Measurements from ENCODE around the gene BAG5. TPM values are rescaled to one million over a fixed set of nuclear protein-coding genes. Genes with fewer than 3 reads are reported as not detected.
"Not testable (repeated sequence)": the region's sequence is repeated elsewhere in the genome, so short reads cannot be mapped to it uniquely, and the experiment has no call there.

Gene BAG5
- total and polyA plus RNA-seq, 8 donors, result 22.7 to 32.1 (median 25.9) TPM

DNA sequence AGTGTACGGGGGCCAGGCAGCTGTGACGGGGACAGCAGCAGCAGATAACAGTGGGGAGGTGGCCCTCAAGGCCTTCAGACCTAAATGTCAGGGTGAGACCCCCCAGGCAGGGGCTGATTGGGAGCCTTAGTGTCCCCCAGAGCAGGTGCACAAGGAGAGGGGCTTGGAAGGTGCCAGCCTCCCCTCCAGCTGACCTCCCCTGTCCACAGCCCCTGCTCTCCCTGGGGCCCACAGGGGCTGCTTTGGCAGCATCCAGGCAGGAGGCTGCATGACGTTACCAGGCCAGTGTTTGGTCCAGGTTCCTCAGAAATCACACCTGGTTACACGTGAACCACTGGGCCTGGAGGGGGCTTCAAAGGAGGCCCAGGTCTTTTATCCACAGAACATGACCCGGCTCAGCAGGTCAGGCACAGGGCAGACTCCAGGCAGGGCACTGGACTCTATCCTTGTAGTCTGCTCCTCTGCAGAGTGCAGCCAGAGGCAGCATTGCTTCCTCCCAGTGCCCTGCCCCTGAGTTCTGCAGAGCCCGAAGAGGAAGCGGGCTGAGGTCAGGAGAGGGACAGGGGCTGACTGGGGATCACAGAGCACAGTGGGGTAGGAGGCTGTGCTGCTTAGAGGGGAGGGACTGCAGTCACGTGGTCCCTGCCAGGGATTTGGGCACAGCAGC lies 36.1 kb downstream of the BAG5 start:
- Histone ChIP-seq H3K36me3 (peaks cover 0 to 11% of the 10 kb centered on the region in 2 donors), H3K27me3 (peaks cover 8 to 34% of the 10 kb centered on the region in 2 donors), H3K4me3 (no peak overlapping the region), H3K9me3 (no peaks in the 10 kb centered on the region), H3K27ac (no peak overlapping the region), H3K4me1 (peaks cover 19 to 67% of the 10 kb centered on the region in 2 donors)
- DNase-seq, result no peak
- TF ChIP-seq, protein P1, sequence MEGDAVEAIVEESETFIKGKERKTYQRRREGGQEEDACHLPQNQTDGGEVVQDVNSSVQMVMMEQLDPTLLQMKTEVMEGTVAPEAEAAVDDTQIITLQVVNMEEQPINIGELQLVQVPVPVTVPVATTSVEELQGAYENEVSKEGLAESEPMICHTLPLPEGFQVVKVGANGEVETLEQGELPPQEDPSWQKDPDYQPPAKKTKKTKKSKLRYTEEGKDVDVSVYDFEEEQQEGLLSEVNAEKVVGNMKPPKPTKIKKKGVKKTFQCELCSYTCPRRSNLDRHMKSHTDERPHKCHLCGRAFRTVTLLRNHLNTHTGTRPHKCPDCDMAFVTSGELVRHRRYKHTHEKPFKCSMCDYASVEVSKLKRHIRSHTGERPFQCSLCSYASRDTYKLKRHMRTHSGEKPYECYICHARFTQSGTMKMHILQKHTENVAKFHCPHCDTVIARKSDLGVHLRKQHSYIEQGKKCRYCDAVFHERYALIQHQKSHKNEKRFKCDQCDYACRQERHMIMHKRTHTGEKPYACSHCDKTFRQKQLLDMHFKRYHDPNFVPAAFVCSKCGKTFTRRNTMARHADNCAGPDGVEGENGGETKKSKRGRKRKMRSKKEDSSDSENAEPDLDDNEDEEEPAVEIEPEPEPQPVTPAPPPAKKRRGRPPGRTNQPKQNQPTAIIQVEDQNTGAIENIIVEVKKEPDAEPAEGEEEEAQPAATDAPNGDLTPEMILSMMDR (IDR thresholded peaks at IDR 0.05), result no peak
- intact Hi-C loops (cut with DNase I), result no loop called here
- no peak for ATAC-seq

DNA sequence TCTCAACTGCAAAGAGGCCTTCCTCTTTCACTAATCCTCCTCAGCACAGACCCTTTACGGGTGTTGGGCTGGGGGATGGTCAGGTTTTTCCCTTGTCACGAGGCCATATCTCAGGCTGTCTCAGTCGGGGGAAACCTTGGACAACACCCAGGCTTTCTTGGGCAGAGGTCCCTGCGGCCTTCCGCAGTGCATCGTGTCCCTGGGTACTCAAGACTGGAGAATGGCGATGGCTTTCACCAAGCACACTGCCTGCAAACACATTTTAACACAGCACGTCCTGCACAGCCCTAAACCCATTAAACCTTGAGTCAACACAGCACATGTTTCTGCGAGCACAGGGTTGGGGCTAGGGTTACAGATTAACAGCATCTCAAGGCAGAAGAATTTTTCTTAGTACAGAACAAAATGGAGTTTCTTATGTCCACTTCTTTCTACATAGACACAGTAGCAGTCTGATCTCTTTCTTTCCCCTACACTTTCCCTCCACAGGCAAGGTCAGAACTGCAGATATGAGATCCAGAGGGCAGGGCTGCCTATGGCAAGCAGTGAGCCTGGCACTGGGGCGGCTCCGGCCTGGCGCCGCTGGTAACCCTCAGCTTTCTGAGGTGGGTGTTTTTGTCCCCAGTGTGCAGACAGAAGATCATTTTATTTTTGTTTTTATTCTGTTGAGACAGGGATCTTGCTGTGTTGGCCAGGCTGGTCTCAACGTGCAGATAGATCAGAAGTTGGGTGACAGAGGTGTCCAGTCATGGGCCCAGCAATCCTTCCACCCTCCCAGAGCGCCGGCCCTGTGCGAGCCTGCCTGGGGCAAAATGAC lies 36.8 kb downstream of the BAG5 start:
- intact Hi-C loops (cut with DNase I); H3K9me3 ChIP-seq; H3K4me3 ChIP-seq; H3K27ac ChIP-seq; ATAC-seq; H3K36me3 ChIP-seq: not testable (repeated sequence)
- H3K27me3 ChIP-seq, result peaks cover 8 to 41% of the 10 kb centered on the region in 2 donors
- peak in 1 of 4 donors; percentile 68 for DNase-seq
- peaks cover 22 to 66% of the 10 kb centered on the region in 2 donors for H3K4me1 ChIP-seq

DNA sequence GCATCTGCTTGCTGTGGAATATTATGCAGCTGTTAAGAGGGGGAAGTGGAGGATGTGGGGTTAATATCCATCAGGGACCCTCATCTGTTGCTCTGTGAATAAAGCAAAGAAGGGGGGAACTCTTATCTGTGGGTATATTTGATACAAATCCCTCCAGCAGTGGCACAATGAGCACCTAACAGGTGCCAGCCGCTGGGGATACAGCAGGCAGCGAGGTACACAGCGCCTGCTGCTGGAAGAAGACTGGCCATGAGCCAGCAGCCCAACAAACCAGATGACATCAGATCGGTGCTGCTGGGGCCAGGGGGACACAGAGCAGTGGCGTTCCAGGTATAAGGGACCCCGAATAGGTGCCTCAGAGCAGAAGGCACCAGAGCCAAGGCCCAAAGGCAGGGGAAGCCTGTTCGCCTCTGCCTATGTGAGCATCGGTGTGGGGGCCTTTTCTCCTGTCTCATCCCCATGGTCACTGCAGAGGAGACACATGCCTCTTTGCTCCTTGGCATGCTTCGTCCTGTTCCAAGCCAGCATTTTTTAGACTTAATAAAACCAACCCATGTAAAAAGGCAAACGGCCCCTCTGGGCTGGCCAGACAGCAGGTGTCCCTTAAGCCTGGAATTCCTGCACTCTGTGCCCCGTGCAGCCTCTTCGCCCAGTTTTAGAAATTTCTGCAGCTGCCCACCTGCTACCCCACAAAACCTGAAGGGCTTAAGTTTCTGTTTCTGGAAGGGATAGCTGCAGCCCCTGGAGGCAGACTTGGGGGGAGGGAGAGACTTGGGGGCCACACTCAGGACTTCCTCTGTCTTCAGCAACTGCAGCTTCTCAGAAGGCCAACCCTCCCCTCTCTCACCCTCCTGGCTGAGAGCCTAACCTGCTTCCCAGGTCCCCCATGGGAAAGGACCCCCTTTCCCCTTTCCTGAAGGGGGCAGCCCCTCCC lies 38.2 kb downstream of the BAG5 start:
- peaks cover 31 to 66% of the 10 kb centered on the region in 2 donors for H3K4me1 ChIP-seq
- intact Hi-C loops (cut with DNase I), result no loop called here

DNA sequence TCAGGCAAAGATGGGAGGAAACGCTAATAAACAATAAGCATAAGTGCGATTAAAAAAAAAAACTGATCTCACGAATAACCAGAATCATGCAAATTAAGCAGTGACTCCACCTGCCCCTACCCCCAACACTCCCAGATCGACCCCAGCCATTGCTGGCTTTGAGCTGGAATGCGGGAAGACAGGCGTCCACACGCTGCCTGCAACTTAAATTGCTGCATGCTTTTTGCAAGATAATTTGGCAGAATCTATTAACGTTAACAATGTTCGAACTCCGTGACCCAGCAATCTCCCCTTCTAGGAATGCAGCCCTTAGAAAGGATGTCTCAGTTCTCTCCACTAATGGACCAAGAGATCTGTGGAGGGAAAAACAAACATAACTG lies 38.9 kb downstream of the BAG5 start:
- no peak for DNase-seq
- H3K36me3 ChIP-seq, result no peaks in the 10 kb centered on the region
- no peak for ATAC-seq
- TF ChIP-seq, protein P1 (IDR thresholded peaks at IDR 0.05), result no peak
- H3K9me3 ChIP-seq, result no peaks in the 10 kb centered on the region
- H3K27me3 ChIP-seq, result peaks cover 8 to 48% of the 10 kb centered on the region in 2 donors
- H3K4me3 ChIP-seq, result no peak overlapping the region
- H3K4me1 ChIP-seq, result peaks cover 37 to 70% of the 10 kb centered on the region in 2 donors
- H3K27ac ChIP-seq, result no peak overlapping the region
- intact Hi-C loops (cut with DNase I), result no loop called here

More for the DNA sequence above, 38.2 kb downstream of the BAG5 start:
- Histone ChIP-seq H3K4me3 (no peak overlapping the region), H3K36me3 (no peaks in the 10 kb centered on the region), H3K27ac (no peak overlapping the region), H3K9me3 (no peaks in the 10 kb centered on the region), H3K27me3 (peaks cover 8 to 48% of the 10 kb centered on the region in 2 donors)
- no peak for ATAC-seq
- no peak for DNase-seq
- TF ChIP-seq, protein P1 (IDR thresholded peaks at IDR 0.05), result no peak
